Measurements from ENCODE around the gene CDHR3. TPM values are rescaled to one million over a fixed set of nuclear protein-coding genes. Genes with fewer than 3 reads are reported as not detected.
A peak's percentile ranks its signal among the peaks of the same experiment; 100 is the strongest.

CDHR3 gene
- total RNA-seq, 1 experiment from 2014 or later = 9.2 TPM

GRCh38 chr7:106071356-106071998 is 108.4 kb downstream of the CDHR3 start:
- H3K9me3 ChIP-seq = no peaks in the 10 kb centered on the region
- Mint-ChIP-seq H3K36me3 (ENCODE audit: insufficient read depth, unreplicated experiment) (no peaks in the 10 kb centered on the region), H3K9me3 (ENCODE audit: unreplicated experiment) (no peaks in the 10 kb centered on the region), H3K27ac (ENCODE audit: unreplicated experiment) (peak overlapping the region; percentile 29), H3K27me3 (ENCODE audit: insufficient read depth, unreplicated experiment) (no peaks in the 10 kb centered on the region), H3K4me1 (ENCODE audit: low read depth, unreplicated experiment) (peaks cover 28% of the 10 kb centered on the region), H3K4me3 (ENCODE audit: unreplicated experiment) (peak overlapping the region; percentile 28)
- CTCF ChIA-PET = interaction anchor here (0.7 to 1.6 kb wide), 4 partner anchors 15 to 83 kb away, joined by 3 to 5 read pairs (median 4); partner anchors contain the start of gene SYPL1
- H3K27me3 ChIP-seq (replicated peaks; ENCODE audit: control insufficient read depth, insufficient read depth, low read length) = no peaks in the 10 kb centered on the region
- POLR2A ChIA-PET = interaction anchor here (0.9 to 1.1 kb wide), 2 partner anchors 40 to 214 kb away, joined by 3 to 9 read pairs; partner anchors contain the start of genes NAMPT and SYPL1
- no peak for DNase-seq
- BruUV-seq (replicated peaks) = no TSS peak
- TF ChIP-seq, protein P1, sequence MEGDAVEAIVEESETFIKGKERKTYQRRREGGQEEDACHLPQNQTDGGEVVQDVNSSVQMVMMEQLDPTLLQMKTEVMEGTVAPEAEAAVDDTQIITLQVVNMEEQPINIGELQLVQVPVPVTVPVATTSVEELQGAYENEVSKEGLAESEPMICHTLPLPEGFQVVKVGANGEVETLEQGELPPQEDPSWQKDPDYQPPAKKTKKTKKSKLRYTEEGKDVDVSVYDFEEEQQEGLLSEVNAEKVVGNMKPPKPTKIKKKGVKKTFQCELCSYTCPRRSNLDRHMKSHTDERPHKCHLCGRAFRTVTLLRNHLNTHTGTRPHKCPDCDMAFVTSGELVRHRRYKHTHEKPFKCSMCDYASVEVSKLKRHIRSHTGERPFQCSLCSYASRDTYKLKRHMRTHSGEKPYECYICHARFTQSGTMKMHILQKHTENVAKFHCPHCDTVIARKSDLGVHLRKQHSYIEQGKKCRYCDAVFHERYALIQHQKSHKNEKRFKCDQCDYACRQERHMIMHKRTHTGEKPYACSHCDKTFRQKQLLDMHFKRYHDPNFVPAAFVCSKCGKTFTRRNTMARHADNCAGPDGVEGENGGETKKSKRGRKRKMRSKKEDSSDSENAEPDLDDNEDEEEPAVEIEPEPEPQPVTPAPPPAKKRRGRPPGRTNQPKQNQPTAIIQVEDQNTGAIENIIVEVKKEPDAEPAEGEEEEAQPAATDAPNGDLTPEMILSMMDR (IDR thresholded peaks at IDR 0.05; ENCODE audit: insufficient read depth in 1 of 2, low read depth in 1 of 2, low read length in 1 of 2, severe bottlenecking in 1 of 2, unreplicated experiment in 1 of 2) = no peak
- H3K4me3 ChIP-seq (ENCODE audit: low read depth, low read length) = no peak overlapping the region
- no peaks in the 10 kb centered on the region for H3K36me3 ChIP-seq (ENCODE audit: control insufficient read depth, insufficient read depth, low read length)
- peaks cover 38% of the 10 kb centered on the region for H3K4me1 ChIP-seq
- intact Hi-C loops (cut with micrococcal nuclease; ENCODE audit: unreplicated experiment) = loop anchor here (5.0 kb wide), 1 partner anchor 81 kb away; no protein-coding TSS in a partner anchor

DNA sequence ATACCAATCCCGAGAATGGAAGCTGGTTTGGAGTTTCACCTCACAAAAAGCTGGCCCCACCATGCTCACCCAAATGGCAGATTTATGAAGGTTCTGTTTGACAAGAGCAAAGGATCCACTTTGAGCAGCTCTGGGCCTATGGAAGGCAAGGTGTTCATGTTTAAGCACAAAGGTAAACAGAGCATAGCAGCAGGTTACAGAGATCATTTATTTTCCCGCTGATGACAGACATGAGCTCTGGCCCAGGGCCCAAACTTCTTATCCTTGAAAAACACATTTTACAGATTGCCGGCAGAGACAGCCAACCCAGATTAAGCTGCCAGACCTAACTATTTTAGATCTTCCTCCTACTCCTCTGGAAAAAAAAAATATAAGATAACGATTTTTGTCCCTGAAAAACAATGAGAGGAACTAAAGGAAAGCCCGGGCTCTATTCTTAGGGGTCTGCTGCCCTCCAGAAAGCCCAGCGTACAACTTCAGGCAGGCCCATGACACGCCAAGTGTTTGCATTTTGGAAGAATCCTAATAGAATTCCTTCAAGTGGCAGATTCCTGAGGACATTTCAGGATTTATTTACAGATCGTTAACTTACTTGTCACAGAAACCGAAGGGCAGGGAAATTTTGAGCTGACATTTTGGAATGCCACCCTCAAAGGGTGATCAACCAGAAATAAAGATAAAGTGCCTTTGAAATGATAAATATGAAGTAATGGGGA is 109.1 kb downstream of the CDHR3 start:
- TF ChIP-seq, protein P1 (IDR thresholded peaks at IDR 0.05; ENCODE audit: insufficient read depth in 1 of 2, low read depth in 1 of 2, low read length in 1 of 2, severe bottlenecking in 1 of 2, unreplicated experiment in 1 of 2) = no peak
- H3K27ac Mint-ChIP-seq (ENCODE audit: unreplicated experiment) = peak overlapping the region; percentile 29
- Histone ChIP-seq H3K36me3 (ENCODE audit: control insufficient read depth, insufficient read depth, low read length) (no peaks in the 10 kb centered on the region), H3K4me1 (peaks cover 38% of the 10 kb centered on the region), H3K9me3 (no peaks in the 10 kb centered on the region), H3K27me3 (replicated peaks; ENCODE audit: control insufficient read depth, insufficient read depth, low read length) (no peaks in the 10 kb centered on the region), H3K4me3 (ENCODE audit: low read depth, low read length) (no peak overlapping the region)
- no peaks in the 10 kb centered on the region for H3K9me3 Mint-ChIP-seq (ENCODE audit: unreplicated experiment)
- no peaks in the 10 kb centered on the region for H3K27me3 Mint-ChIP-seq (ENCODE audit: insufficient read depth, unreplicated experiment)
- DNase-seq = peak; percentile 69 to 84
- ChIA-PET POLR2A (interaction anchor here (0.9 to 1.1 kb wide), 2 partner anchors 40 to 213 kb away, joined by 3 to 9 read pairs; partner anchors contain the start of genes NAMPT and SYPL1), CTCF (interaction anchor here (0.6 to 1.6 kb wide), 5 partner anchors 16 to 891 kb away, joined by 3 to 5 read pairs (median 4); partner anchors contain the start of gene SYPL1)
- peak overlapping the region; percentile 28 for H3K4me3 Mint-ChIP-seq (ENCODE audit: unreplicated experiment)
- H3K4me1 Mint-ChIP-seq (ENCODE audit: low read depth, unreplicated experiment) = peaks cover 28% of the 10 kb centered on the region
- H3K36me3 Mint-ChIP-seq (ENCODE audit: insufficient read depth, unreplicated experiment) = no peaks in the 10 kb centered on the region
- intact Hi-C loops (cut with micrococcal nuclease; ENCODE audit: unreplicated experiment) = loop anchor here (5.0 kb wide), 1 partner anchor 80 kb away; no protein-coding TSS in a partner anchor
- BruUV-seq (replicated peaks) = no TSS peak

DNA sequence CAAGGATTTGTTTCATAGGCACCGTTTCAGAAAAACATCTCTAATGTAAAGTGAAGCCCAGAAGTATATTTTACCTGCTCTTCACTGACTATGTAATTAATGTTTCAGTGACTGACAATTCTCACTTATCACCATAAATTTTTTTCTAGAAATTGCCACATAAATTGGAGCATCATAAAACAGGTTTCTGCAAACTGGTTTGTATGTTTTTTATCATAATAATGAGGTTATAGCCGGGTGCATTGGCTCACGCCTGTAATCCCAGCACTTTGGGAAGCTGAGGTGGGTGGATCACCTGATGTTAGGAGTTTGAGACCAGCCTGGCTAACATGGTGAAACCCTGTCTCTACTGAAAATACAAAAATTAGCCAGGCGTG is 109.6 kb downstream of the CDHR3 start:
- no peaks in the 10 kb centered on the region for H3K36me3 ChIP-seq (ENCODE audit: control insufficient read depth, insufficient read depth, low read length)
- CTCF ChIA-PET = interaction anchor here (0.6 to 1.6 kb wide), 3 partner anchors 30 to 890 kb away, joined by 3 to 5 read pairs (median 4); partner anchors contain the start of gene SYPL1
- no peaks in the 10 kb centered on the region for H3K9me3 ChIP-seq
- no peak for DNase-seq
- no peaks in the 10 kb centered on the region for H3K9me3 Mint-ChIP-seq (ENCODE audit: unreplicated experiment)
- no peaks in the 10 kb centered on the region for H3K36me3 Mint-ChIP-seq (ENCODE audit: insufficient read depth, unreplicated experiment)
- peaks cover 38% of the 10 kb centered on the region for H3K4me1 ChIP-seq
- H3K27me3 Mint-ChIP-seq (ENCODE audit: insufficient read depth, unreplicated experiment) = no peaks in the 10 kb centered on the region
- no peak overlapping the region for H3K4me3 Mint-ChIP-seq (ENCODE audit: unreplicated experiment)
- TF ChIP-seq, protein P1 (IDR thresholded peaks at IDR 0.05; ENCODE audit: insufficient read depth in 1 of 2, low read depth in 1 of 2, low read length in 1 of 2, severe bottlenecking in 1 of 2, unreplicated experiment in 1 of 2) = no peak
- no peaks in the 10 kb centered on the region for H3K27me3 ChIP-seq (replicated peaks; ENCODE audit: control insufficient read depth, insufficient read depth, low read length)
- BruUV-seq (replicated peaks) = no TSS peak
- H3K27ac Mint-ChIP-seq (ENCODE audit: unreplicated experiment) = peak overlapping the region; percentile 29
- intact Hi-C loops (cut with micrococcal nuclease; ENCODE audit: unreplicated experiment) = loop anchor here (5.0 kb wide), 1 partner anchor 80 kb away; no protein-coding TSS in a partner anchor
- H3K4me3 ChIP-seq (ENCODE audit: low read depth, low read length) = no peak overlapping the region
- H3K4me1 Mint-ChIP-seq (ENCODE audit: low read depth, unreplicated experiment) = peaks cover 28% of the 10 kb centered on the region
- POLR2A ChIA-PET = interaction anchor here (1.1 kb wide), 1 partner anchor 39 kb away, joined by 9 read pairs; the partner anchor contains the start of gene SYPL1
